NOMO-1 treated with DMSO at 0.1 percent for 48 hours (cell line): ENCODE results near the gene TBX4.
"Not testable (repeated sequence)": the region's sequence is repeated elsewhere in the genome, so short reads cannot be mapped to it uniquely, and the experiment has no call there.

Experiments used
- DNase-seq: peaks from one replicate; lab custom pipeline; 2025; ENCODE audit not compliant: unreplicated experiment; lab: John Stamatoyannopoulos, UW

The TBX4 gene

DNA sequence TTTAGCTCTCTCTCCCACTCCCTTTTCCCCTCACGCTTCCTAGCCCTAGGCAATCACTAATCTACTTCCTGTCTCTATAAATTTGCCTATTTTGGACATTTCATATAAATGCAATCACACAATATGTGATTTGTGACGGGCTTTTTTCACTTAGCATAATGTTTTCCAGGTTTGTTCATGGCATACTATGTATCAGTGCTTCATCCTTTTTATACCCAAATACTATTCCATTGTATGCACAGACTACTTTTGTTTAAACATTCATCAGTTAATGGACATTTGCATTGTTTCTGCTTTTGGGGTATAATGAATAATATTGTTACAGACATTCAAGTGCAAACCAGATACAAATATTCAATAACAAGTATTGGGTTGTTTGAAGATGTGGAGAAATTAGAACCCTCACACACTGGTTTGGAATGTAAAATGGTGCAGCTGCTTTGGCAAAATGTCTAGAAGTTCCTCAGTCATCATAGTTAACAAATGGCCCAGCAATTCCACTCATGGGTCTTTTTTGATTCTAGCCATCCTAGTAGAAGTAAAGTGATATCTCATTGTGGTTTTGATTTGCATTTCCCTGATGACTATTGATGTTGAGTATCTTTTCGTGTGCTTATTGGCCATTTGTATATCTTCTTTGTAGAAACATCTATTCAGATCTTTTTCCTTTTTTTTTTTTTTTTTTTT is 67.7 kb downstream of the TBX4 start:
- no peak for DNase-seq

- DNase-seq: no peak
Measured at GRCh38 chr17:61520897-61521296, 68.7 kb downstream of the TBX4 start.

DNA sequence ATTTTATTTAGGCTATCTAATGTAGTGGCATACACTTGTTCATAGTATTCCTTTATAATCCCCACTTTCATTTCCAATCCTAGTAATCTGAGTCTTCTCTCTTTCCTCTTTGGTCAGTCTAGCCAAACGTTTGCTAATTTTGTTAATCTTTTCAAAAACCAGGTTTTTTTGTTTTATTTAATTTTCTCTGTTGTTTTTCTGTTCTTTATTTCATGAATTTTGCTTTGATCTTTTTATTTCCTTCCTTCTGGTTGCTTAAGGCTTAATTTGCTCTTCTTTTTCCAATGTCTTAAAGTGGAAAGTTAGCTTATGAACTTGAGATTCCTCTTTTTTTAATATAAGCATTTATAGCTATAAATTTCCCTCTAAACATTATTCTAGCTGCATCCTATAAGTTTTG is 69.9 kb downstream of the TBX4 start:
- no peak for DNase-seq

GRCh38 chr17:61524319-61524718 is 72.1 kb downstream of the TBX4 start:
- DNase-seq: no peak

- DNase-seq: not testable (repeated sequence)
Measured at GRCh38 chr17:61527441-61527840, 75.2 kb downstream of the TBX4 start.

GRCh38 chr17:61528171-61528570 is 75.9 kb downstream of the TBX4 start:
- no peak for DNase-seq

DNA sequence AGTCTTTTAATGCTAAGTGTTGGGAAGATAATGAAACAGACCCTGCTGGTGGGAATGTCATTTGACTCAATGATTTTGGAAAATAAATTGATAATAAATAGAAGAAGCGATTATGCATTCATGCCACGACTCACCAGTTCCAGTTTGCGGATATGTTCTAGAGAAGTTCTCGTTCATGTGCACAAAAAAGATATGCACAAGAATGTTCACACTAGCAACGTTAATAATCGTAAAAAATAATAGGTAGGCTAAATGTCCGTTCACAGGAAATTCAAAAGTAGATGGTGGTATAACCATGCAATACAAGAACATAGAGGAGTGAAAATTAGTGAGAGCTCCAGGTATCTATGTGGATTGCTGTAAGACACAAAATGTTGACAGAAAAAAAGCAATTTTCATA is 79.0 kb downstream of the TBX4 start:
- no peak for DNase-seq

DNA sequence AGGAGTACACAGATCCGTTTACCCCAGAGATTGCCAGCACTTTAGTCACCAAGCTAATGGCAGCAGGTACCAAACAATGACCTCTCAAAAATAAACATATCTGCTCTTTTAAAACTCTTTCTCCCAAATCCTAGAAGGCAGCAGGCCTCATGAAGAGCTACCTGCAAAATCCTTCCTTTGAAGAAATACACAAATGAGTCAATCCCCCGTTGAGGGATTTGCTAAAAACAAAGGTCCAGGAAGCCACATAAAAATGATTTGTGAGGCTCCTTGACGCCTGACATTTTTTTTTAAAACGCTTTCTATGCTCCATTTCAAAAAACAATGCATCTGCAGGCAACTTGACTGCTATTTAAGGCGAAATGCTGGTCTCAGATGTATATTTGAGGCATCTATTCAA is 80.6 kb downstream of the TBX4 start:
- no peak for DNase-seq

DNA sequence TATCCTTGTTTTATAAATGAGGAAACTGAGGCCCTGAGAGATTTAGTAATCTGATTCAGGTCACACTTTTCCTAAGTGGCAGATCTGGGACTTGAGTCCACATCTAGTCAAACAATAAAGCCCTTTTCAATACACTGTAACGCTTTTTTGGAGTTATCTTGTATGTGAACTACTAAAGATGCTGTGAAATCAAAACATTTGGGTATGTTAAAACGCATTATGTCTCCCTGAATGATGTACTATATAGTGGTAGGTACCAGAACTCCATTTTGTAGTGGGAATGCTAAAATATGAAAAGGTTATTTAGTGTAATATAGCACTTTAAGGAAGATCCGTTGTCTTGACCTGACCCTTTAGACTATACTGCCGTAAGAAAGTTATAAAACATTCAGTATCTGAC is 81.6 kb downstream of the TBX4 start:
- DNase-seq: no peak

GRCh38 chr17:61534414-61534813 is 82.2 kb downstream of the TBX4 start:
- DNase-seq: no peak
